TTC549 (cell line): ENCODE data around the gene TESK2.
"Not testable (repeated sequence)": the region's sequence is repeated elsewhere in the genome, so short reads cannot be mapped to it uniquely, and the experiment has no call there.

Source experiments
- FAIRE-seq: peaks from 2 replicates; lab custom pipeline; 2012; peaks lifted over from hg19 to GRCh38; lab: Jason Lieb, UNC

TESK2 gene

GRCh38 chr1:45467353-45467752 is 23.6 kb downstream of the TESK2 start:
- not testable (repeated sequence) for FAIRE-seq

- FAIRE-seq: no peak
These were observed 25.7 kb downstream of the TESK2 start for GRCh38 chr1:45465277-45465676.

- FAIRE-seq: no peak
These were observed 32.1 kb downstream of the TESK2 start for GRCh38 chr1:45458894-45459293.

- no peak for FAIRE-seq
These were observed 34.4 kb downstream of the TESK2 start for GRCh38 chr1:45456531-45456930.

- FAIRE-seq: no peak
These were observed 35.8 kb downstream of the TESK2 start for GRCh38 chr1:45455162-45455561.

- FAIRE-seq: no peak
These were observed 36.5 kb downstream of the TESK2 start for GRCh38 chr1:45454464-45454863.

GRCh38 chr1:45452503-45452902 is 38.5 kb downstream of the TESK2 start:
- no peak for FAIRE-seq

- no peak for FAIRE-seq
These were observed 42.6 kb downstream of the TESK2 start for GRCh38 chr1:45448357-45448756.

- no peak for FAIRE-seq
These were observed 43.9 kb downstream of the TESK2 start for GRCh38 chr1:45446950-45447672.

GRCh38 chr1:45446530-45446929 is 44.4 kb downstream of the TESK2 start:
- FAIRE-seq: no peak

- FAIRE-seq: no peak
These were observed 46.3 kb downstream of the TESK2 start for GRCh38 chr1:45444609-45445131.

GRCh38 chr1:45443580-45444446 is 47.1 kb downstream of the TESK2 start:
- FAIRE-seq: no peak

GRCh38 chr1:45442272-45442671 is 48.7 kb downstream of the TESK2 start:
- FAIRE-seq: no peak

GRCh38 chr1:45437323-45437722 is 53.6 kb downstream of the TESK2 start:
- no peak for FAIRE-seq

- no peak for FAIRE-seq
These were observed 60.5 kb downstream of the TESK2 start for GRCh38 chr1:45430490-45430889.

- no peak for FAIRE-seq
These were observed 61.3 kb downstream of the TESK2 start for GRCh38 chr1:45429561-45430159.

GRCh38 chr1:45423906-45424678 is 66.9 kb downstream of the TESK2 start:
- no peak for FAIRE-seq

GRCh38 chr1:45421935-45422334 is 69.0 kb downstream of the TESK2 start:
- FAIRE-seq: no peak

- FAIRE-seq: no peak
These were observed 76.2 kb downstream of the TESK2 start for GRCh38 chr1:45414746-45415145.

GRCh38 chr1:45412899-45413298 is 78.1 kb downstream of the TESK2 start:
- no peak for FAIRE-seq

- no peak for FAIRE-seq
These were observed 79.5 kb downstream of the TESK2 start for GRCh38 chr1:45411510-45411899.

- FAIRE-seq: no peak
These were observed 80.0 kb downstream of the TESK2 start for GRCh38 chr1:45410850-45411509.
